ENCODE results near the gene PRRT2.
"Not testable (repeated sequence)": the region's sequence is repeated elsewhere in the genome, so short reads cannot be mapped to it uniquely, and the experiment has no call there.

The PRRT2 gene

GRCh38 chr16:29811896-29812665, at the start of gene PRRT2:
Gene PRRT2 (plus strand): TSS chr16:29812193. CDS start chr16:29813055, 862 bp downstream.
- peak in 4 of 6 experiments; percentile 28 to 63 (median 32) for DNase-seq

GRCh38 chr16:29763326-29763725, 48.7 kb upstream of the PRRT2 start:
- DNase-seq: no peak

- DNase-seq: no peak
Measured at GRCh38 chr16:29765167-29766032, 46.6 kb upstream of the PRRT2 start.

DNA sequence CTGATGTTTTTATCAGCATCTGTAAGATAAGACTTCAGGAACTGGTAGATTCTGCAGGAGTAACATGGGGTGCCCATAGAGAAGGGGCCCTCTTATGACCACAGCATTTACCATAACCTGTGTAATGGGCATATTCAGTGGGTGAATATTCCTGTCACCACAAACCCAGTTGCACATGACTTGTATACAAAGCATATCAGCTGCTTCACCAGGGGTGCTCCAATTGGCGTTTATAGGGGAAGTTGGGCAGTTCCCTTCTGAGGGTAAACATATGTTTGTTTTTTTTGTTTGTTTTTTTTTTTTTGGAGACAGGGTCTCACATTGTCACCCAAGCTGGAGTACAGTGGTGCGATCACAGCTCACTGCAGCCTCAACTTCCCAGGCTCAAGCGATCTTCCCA, 45.4 kb upstream of the PRRT2 start:
- no peak for DNase-seq

DNA sequence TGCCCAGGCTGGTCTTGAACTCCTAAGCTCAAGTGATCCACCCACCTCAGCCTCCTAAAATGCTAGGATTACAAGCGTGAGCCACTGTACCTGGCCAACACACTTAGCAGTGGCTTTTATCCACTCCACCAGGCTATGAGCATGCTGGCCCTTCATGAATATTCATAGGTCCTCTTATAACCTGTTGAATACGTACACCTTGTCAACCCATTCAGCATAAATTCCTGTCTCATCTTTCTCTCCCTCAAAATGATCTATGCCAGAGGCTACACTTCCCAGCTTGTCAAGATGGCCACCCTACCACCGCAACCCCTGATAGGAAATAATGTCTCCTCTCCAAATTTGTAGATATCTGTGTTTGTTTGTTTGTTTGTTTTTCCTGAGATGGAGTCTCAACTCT, 44.9 kb upstream of the PRRT2 start:
- no peak for DNase-seq

DNA sequence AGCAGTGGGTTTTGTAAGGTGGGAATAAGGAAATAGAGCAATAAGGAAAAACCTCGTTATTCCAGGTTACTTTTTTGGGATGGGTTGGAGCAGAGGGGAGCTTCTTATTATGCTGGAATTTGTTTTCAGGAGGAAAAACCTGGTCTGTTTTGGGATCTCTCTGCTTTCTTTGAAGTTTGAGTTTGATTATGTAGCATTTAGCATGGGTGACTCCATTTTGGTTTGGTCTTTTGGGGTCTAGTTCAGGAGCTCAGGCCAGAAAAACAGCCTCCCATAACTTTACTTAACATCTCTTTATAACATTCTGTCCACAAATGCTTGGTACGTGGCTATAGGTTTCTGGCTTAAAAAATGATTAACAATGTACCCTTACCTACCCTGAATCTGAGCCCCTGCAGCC, 42.5 kb upstream of the PRRT2 start:
- DNase-seq: no peak

DNA sequence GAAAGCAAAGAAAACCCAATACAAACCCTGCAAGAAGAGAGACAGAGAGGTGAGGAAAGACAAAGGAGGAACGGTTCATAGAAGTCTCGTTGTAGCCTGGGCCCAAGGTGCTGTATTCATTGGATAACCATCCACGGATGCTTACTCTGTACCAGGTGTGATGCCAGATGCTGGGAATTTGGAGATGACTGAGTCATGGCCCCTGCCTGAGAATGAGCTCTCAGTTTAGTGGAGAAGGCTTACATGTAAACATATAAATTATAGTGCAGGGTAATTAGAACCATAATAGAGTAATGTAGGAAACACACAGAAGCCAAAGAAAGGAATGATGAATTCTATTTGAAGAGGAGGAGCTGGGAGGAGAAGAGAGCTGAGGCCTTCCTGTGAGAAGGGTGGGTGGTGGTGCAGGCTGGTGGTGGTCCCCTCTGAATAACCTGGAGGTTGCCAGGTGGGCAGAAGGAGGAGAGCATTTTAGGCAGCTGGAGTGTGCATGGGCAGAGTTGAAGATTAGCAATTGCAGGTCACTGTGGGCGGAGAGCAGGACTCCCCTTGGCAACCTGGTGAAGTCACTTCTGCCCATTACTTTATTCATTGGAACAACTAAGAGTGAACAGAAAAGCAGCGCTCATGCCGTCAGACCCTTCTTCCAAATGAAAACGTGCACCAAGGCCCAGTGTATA, 41.6 kb upstream of the PRRT2 start:
- no peak for DNase-seq

DNA sequence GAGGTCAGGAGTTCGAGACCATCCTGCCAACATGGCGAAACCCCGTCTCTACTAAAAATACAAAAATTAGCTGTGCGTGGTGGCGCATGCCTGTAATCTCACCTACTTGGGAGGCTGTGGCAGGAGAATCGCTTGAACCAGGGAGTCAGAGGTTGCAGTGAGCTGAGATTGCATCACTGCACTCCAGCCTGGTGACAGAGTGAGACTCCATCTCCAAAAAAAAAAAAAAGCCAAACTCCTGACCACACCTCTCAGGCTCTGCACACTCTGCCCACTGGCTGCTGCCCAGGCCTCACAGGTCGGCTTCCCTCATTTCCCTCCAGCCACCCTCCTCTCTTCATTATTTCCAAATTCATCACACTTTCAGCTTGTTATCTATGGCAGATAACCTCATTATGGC, 39.7 kb upstream of the PRRT2 start:
- not testable (repeated sequence) for DNase-seq

- no peak for DNase-seq
Measured at GRCh38 chr16:29774730-29775129, 37.3 kb upstream of the PRRT2 start.

DNA sequence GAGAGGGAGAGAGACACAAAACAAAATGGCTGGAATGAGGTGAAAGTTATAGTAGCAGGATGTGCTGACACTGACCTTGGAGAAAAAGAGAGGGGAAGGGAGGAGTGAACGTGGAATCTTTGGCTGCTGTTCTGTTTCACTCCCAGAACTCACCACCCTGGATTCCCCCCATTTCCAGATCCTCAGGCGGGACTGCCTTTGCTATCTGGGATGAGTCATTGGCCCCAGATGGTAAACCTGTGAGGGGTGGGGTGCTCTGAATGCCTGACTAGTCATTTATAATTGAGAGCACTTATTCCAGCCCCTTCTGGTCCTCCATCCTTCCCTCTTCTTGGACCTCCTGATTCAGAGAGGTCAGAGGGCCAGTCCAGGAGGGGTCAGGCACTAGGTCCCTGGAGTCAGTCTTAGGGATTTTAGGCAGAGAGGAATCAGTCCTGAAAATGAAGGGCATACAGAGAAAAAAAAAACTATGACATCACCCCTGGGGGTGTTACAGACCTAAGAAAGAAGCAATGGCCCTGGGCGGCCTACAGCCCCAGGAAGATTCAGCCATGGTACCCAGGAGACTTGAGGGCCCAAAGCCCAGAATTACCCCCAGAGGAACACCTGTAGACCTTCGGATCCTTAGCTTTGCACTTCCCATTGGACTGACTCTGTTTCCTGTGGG, 36.1 kb upstream of the PRRT2 start:
- DNase-seq: no peak

GRCh38 chr16:29777576-29778350, 34.2 kb upstream of the PRRT2 start, which contains the start of gene ZG16:
Gene ZG16 (plus strand): TSS chr16:29778256. CDS start chr16:29779267, 1,011 bp downstream.
- DNase-seq: no peak

DNA sequence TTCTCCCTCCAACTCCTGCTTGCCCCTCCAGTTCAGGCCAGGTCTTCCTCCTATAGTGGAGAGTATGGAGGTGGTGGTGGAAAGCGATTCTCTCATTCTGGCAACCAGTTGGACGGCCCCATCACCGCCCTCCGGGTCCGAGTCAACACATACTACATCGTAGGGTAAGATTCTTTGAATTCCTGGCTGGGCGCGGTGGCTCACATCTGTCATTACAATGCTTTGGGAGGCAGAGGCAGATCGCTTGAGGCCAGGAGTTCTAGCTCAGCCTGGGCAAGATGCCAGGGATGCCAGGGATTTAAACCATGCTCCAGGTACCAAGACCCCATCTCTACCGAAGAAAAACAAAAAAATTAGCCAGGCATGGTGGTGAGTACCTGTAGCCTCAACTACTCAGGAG, 32.5 kb upstream of the PRRT2 start:
- DNase-seq: no peak

DNA sequence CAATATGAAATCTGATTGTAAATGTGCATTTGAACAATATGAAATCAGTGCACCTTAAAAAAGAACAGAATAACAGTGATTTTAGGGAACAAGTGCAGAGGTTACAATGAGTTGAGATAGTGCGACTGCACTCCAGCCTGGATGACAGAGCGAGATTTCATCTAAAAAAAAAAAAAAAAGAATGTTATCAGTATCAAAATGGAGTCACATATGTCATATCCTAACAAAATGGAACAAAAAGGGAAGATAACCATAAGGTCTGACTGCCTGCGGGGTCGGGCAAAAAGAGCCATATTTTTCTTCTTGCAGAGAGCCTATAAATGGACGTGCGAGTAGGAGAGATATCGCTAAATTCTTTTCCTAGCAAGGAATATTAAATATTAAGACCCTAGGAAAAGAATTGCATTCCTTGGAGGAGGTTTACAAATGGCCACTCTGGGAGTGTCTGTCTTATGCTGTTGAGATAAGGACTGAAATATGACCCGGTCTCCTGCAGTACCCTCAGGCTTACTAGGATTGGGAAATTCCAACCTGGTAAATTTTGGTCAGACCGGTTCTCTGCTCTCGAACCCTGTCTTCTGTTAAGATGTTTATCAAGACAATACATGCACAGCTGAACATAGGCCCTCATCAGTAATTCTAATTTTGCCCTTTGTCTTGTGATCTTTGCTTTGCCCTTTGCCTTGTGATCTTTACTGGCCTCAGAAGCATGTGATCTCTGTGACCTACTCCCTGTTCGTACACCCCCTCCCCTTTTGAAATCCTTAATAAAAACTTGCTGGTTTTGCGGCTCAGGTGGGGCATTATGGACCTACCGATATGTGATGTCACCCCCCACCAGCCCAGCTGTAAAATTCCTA, 28.7 kb upstream of the PRRT2 start:
- DNase-seq: not testable (repeated sequence)

GRCh38 chr16:29784157-29784556, 27.8 kb upstream of the PRRT2 start:
- peak in 3 of 6 experiments; percentile 19 to 46 (median 21) for DNase-seq

DNA sequence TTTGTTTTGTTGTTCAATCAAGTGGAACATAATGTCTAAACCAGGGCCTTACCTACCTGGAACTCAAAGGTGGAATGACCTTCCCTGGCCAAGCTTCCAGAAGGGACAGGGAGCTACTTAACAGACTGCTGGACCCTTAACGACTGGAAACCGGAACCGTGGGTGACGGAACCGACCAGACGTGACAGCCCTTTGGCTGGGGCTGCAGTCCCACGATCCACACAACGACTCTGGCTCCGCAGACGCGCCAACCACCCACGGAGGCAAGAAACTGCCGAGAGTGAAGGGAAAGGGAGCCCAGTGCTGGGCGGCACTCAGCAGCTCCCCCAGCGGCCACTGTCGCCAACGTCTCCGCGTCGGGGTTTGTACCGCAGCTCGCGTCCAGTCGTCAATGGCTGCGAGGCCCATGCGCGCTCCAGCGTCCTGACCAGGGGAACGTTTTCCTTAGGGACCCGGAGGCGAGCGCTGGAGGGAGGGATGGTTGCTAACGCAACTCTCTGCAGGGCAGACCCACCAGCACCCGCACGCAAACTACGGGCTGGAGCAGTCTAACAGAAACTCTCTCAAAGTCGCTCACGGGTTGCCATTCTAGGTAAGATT, 27.0 kb upstream of the PRRT2 start:
- DNase-seq: peak; percentile 42 to 71 (median 62)

DNA sequence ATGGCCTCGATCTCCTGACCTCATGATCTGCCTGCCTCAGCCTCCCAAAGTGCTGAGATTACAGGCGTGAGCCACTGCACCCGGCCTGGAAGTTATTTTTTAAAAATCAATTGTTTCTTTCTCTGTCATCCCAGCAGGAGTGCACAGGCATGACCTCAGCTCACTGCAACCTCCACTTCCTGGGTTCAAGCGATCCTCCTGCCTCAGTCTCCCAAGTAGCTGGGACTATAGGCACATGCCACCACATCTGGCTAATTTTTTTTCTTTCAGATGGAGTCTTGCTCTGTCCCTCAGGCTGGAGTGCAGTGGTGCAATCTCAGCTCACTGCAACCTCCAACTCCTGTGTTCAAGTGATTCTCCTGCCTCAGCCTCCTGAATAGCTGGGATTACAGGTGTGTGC, 24.8 kb upstream of the PRRT2 start:
- DNase-seq: not testable (repeated sequence)

DNA sequence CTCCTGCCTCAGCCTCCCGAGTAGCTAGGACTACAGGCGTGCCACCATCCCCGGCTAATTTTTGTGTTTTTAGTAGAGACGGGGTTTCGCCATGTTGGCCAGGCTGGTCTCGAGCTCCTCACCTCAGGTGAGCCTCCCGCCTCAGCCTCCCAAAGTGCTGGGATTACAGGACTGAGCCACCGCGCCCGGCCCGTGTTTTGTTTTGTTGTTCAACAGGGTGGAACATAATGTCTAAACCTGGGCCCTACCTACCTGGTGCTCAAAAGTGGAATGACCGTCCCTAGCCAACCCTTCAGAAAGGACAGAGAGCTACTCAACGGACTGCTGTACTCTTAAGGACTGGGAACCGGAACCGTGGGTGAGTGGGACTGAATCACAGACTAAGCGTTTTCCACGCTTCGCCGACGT, 22.2 kb upstream of the PRRT2 start:
- no peak for DNase-seq

DNA sequence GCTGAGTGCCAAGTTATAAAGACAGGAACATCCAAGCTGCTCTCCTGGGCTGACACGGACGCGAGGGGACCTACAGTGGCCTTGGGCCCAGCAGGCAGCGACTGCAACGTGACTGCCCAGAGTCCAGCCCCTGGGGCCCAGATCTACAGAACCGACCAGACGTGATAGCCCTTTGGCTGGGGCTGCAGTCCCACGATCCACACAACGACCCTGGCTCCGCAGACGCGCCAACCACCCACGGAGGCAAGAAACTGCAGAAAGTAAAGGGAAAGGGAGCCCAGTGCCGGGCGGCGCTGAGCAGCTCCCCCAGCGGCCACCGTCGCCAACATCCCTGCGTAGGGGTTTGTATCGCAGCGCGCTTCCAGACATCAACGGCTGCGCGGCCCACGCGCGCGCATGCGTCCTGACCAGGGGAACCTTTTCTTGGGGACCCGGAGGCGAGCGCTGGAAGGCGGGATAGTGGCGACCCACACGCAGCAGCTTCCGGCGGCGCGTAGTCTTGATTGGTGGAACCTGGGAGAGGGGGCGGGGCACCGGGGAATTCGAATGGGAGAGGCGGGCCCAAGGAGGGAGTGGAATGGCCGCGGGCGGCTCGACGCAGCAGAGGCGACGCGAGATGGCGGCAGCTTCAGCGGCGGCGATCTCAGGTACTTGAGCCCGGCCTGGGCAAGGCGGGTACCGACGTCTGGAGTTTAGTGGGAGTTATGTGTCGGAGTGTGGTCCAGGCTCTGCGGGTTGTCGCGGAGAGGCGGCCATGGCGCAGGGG, 21.6 kb upstream of the PRRT2 start, which contains the start of gene KIF22:
KIF22 (plus strand) TSS at position 569 of the 766 bp plus-strand sequence; CDS start at position 578, 9 bp downstream.
- DNase-seq: peak; percentile 98 to 100 (median 99)

Data from stimulated activated naive CD4-positive, alpha-beta T cell (primary cell).